ENCODE measurements around the gene STOX2.

Gene STOX2

DNA sequence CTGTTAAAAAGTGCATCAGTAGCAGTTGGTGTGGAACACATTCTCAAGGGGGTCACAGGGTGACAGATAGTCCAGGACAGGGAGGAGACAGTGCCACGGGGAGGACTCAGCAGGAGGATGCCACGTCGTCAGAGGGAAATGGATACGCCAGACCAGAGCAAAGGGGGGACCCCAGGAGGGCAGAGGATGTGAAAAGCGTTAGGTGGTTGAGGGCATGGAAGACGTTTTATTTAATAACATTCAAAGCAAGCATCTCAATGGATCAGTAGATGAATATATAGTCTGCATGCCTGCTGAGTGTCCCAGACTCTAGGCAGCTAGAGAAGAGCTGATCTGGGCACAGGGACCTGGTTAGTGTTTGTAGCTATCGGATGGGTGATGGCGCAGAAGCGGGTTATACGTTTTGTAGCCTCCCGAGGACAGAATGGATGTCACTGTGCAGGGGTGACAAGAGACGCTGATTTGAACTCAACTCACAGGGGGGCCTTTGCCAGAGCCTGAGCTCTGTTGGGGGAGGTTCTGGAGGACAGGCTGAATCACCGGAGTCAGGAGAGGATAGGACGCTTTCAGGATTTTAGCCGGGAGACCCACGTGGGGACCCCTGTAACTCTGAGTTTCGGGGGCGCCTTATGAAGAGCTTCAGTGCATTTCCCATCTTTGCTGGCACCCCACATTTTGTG is 81.3 kb downstream of the STOX2 start:
- no peak for DNase-seq (ENCODE audit: low spot score)

- peak; percentile 15 for DNase-seq (ENCODE audit: low spot score)
These were observed 82.2 kb downstream of the STOX2 start for GRCh38 chr4:183986971-183987946.

- no peak for DNase-seq (ENCODE audit: low spot score)
These were observed 82.9 kb downstream of the STOX2 start for GRCh38 chr4:183987987-183988392.

GRCh38 chr4:183988874-183989273 is 83.8 kb downstream of the STOX2 start:
- no peak for DNase-seq (ENCODE audit: low spot score)

GRCh38 chr4:183989461-183989860 is 84.4 kb downstream of the STOX2 start:
- DNase-seq (ENCODE audit: low spot score), result no peak

DNA sequence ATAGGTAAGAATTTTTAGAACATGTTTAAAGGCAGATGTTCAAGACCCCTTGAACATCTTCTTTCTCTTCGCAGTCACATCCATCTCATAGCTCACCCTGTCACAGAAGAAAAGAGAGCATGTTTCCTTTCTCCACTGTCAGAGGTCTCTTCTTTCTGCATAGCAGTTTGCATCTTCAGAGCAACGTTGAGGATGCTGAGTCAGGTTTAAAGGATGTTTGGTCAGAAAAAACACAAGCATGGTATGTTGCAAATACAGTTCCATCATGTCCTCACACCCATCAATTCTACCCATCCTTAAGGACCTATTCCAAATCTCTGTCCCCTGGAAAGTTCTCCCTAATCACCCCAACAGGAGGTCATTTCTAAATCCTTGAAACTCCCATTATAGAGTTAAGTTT is 84.8 kb downstream of the STOX2 start:
- DNase-seq (ENCODE audit: low spot score), result no peak

DNA sequence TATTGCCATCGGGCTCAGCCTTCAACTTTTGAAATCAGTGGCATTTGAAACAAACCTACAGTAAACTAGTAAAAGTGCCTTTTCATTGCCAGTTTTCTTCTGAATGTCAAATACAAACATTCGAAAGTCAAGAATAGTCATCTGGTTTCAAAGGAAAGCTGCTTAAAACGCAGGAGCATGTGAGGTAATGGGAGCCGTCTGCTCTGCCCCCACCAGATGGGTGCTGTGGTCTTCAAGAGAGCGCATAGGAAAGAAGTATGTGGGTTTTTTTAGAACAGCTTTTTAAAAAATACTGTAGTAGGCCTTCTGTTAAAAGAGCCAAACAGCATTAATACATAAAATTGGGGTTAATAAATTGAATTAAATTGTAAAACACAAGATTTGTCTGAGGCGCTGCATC is 88.6 kb downstream of the STOX2 start:
- no peak for DNase-seq (ENCODE audit: low spot score)

DNA sequence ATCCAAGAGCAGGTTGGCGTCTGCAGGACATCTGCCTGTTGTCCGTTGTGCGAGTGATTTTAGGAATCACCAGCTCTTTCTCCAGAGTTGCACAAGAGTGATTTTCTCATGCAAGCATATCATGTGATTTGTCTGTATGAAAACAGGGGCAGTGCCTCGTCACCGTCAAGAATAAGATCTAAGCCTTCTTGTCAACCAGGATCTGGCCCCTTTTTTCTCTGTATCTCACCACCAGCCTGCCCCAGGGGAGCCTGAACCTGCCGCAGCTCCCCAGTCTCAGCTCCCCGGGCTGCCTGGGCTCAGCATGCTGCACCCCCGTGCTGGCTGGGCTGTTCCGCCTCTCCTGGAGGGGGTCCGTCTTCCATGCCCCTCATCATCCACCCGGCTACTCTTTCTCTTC is 90.5 kb downstream of the STOX2 start:
- no peak for DNase-seq (ENCODE audit: low spot score)

DNA sequence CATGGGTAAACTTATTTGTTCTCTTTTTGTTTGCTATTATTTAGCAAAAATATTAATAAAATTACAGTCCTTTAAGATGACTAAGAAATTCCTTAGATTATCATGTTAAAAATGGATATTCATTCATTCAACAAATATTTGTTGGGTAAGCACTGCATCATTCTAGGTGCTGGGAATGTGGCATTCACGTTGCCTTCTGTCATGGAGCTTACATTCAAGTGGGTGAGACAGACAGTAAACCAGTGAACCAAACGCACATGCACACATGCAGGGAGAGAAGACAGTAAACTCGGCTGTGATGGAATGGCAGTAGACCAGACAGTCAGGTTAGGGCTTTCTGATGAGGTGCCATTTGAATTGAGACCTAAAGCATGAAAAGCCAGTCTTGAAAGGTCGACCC is 91.8 kb downstream of the STOX2 start:
- no peak for DNase-seq (ENCODE audit: low spot score)

GRCh38 chr4:183999435-183999834 is 94.3 kb downstream of the STOX2 start:
- no peak for DNase-seq (ENCODE audit: low spot score)

DNA sequence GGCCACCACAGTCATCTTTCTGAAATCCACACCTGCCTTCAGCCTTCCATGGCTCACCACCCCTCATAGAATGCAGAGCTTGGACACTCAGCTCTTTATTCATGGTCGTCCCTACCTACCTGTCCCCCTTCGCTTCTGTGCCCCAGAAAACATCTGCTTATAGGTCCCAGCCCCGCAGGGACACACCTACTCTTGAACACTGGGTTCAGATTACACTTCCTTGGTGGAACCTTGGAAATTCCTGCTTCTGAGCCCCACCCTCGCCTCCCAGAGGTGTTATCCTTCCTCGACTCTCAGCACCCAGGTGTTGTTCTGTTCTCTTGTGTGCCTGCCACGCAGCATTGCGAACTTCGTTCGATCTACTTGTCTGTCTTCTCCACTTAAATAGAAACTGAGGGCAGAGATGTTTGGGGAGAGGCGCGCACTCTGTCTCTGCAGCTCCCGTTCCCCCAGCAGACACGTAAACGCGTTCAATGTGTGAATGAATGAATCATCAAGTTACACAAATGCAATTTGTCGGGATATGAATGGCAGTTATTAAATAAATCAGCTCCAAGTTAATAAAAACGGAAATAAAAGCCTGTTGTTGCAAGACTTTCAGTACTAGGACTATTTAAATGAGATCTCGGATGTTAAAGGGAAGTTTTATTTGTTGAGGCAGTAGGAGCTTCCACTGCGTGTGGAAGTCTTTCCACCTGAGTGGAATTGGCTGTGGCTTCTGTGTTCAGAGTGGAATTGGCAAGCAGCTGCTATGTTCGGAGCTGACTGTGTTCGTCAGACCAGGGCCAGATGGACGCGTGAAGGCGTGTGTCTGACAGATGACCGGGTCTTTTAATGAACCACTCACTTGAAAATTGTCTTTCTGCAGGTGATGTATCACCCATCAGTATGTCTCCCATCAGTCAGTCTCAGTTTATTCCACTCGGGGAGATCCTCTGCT is 95.6 kb downstream of the STOX2 start:
- no peak for DNase-seq (ENCODE audit: low spot score)

DNA sequence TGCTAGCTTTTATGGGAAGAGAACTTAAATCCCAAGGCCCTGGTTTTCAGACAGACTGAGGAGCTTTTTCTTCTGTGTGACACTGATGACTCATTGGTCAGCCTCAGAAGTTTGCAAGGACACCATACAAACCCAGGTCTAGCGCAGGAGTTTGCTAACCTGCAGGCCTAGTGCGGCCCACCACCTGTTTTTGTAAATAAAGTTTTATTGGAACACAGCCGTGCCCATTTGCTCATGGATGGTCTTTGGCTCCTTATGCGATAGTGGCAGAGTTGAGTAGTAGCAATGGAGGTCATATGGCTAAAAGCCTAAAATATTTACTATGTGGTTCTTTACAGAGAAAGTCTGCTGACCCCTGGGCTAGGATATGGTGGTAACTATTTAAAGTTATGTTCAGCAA is 98.3 kb downstream of the STOX2 start:
- no peak for DNase-seq (ENCODE audit: low spot score)

DNA sequence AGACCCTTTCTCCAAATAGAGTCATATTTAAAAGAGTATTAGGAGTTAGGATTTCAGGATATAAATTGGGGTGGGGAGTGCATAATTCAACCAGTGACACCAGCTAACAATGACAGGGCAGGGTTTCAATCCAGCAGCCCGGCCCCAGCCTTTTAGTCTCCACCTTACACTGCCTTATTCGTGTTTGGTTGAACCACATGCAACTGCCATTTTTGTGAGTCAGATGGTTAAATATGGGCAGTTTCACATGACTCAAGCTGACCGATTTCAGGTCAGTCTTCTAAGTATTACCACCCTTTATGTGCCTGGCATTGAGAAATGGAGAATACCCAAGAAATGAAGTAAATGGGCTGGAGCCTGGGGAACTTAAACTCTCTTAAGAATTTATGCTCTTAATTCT is 102.8 kb downstream of the STOX2 start:
- DNase-seq (ENCODE audit: low spot score), result no peak

- DNase-seq (ENCODE audit: low spot score), result no peak
These were observed 105.6 kb downstream of the STOX2 start for GRCh38 chr4:184010696-184011095.

GRCh38 chr4:184011826-184012380 is 106.8 kb downstream of the STOX2 start:
- DNase-seq (ENCODE audit: low spot score), result no peak

DNA sequence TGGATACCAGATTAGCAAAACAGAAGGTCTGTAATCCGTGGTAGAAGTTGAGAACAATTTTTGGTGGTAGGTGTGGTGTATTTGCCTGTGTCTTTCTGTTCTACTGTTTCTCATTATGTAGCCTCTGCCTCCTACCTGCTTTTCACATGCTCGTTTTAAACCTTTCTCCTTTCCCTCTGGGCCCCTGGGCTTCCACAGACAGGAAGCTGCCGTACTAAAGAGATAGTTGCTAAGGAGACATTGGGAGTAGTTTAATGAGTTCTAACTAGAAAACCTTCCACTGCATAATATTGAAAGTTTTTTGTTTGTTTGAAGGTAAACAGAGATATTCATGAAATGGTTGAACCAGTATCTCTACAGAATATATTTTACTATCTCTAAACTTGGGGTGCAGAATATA is 107.8 kb downstream of the STOX2 start:
- no peak for DNase-seq (ENCODE audit: low spot score)

- no peak for DNase-seq (ENCODE audit: low spot score)
These were observed 109.2 kb downstream of the STOX2 start for GRCh38 chr4:184014301-184014700.

DNA sequence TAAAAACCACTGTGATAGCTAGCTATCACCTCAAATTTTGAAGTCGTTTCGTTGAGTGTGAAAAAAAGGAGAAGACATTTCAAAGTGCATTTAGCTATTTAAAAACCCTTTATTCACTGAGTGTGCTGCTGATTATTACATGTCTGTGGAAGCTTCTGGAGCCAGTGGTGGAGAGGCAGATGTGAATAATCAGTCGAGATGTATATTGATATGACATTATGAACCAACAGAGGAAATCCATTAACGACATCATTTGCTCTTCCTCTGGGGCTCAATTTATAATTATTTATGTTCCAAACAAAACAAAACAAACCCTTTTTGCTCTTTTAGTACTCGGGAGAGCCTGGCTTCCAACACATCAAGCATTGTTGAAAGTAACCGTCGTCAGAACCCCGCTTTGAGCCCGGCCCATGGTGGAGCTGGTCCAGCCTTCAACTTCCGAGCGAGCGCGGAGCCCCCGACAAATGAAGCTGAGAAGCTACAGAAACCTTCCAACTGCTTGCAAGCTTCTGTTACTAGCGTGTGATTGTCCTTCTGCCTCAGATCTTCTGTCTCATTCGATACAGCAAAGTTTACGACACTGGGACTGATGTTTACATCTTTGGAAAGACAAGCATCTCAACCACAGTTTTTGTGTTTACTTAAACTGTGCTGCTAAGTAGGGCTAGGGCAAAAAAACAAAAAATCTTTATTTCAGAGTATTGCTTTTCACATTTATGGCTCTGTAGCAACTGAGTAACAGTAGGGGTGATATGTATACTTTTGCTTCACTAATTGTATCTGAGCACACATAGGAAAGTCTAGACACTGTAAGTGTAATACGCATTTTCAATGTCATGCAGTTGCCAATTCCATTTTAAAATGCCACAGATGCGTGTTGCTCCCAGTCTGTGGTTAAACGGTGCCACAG is 111.9 kb downstream of the STOX2 start:
- no peak for DNase-seq (ENCODE audit: low spot score)

GRCh38 chr4:184019076-184019475 is 114.0 kb downstream of the STOX2 start:
- DNase-seq (ENCODE audit: low spot score), result no peak

DNA sequence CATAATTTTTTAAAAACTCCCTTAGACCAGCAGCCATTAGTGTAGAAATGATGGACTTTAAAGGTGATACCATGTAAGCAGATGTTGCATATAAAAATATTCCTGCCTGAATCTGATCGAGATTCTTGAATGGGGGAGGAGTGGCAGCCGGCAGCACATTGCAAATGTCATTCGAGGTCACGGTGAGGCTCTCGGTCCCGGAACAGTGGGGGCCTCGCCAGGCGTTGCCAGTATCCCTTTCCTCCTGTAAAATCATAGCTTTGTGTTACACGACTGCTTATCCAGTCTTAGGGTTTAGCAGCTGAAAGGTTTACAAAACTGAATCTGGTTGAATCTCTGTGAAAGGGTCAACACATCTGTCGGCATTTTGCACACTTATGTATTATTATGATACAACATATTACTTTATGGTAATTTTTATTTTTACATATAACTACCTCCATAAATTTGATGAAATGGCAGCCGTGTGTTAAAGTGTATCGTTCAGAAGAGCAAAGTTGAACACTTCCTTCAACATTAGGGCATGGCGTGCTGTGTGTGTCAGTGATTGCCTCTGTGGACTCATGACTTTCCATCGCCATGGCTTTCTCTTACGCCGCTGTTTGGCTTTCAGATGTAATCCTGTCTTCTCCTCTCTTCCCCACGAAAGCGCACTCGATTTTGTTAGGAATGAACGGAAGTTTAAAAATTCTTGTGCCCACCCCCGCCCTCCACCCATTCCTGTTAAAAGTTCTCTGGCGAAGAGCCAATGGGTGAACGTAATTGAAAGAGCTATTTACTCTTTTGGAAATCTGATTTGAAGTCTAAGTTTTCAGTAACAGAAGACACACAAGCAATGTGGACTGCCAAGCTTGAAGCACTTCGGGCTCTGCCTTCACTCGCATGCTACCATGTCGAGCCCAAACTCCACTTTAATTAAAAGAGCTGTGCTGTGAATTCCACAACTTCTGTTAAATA is 114.8 kb downstream of the STOX2 start:
- no peak for DNase-seq (ENCODE audit: low spot score)
